WTC11 (cell line): ENCODE results near the gene AKAP6. TPM values are rescaled to one million over a fixed set of nuclear protein-coding genes. Genes with fewer than 3 reads are reported as not detected.

Source experiments
- ATAC-seq: fragments of 200-7000 bp; cut with Tn5 transposase; 2 replicates; pipeline ENCODE4 v1.10.0; 2021; ENCODE audit warnings: mild to moderate bottlenecking, moderate library complexity
- CTCF ChIA-PET: fragments of 300-600 bp; sonication (Branson Sonifier 250); formaldehyde crosslinking; loops from one replicate; lab custom pipeline; 2021; ENCODE audit warnings: antibody characterized with exemption; lab: Charles Lee
- POLR2A ChIA-PET: fragments of 350-600 bp; sonication (Branson Sonifier 250); formaldehyde crosslinking; loops from one replicate; lab custom pipeline; 2021; ENCODE audit warnings: antibody characterized with exemption; lab: Charles Lee
- DNase-seq: peaks from one replicate; pipeline ENCODE4 v3.0.0; 2021; ENCODE audit warnings: low spot score
- H3K27ac Mint-ChIP-seq: 2 replicates; pipeline ENCODE4 v1.8.0; 2021; ENCODE audit warnings: mixed read lengths
- H3K27me3 Mint-ChIP-seq: 2 replicates; pipeline ENCODE4 v1.8.0; 2021; ENCODE audit warnings: low read depth, mild to moderate bottlenecking, moderate library complexity, mixed read lengths
- H3K36me3 Mint-ChIP-seq: 2 replicates; pipeline ENCODE4 v1.8.0; 2021; ENCODE audit warnings: mixed read lengths
- H3K4me1 Mint-ChIP-seq: 2 replicates; pipeline ENCODE4 v1.8.0; 2022; ENCODE audit warnings: mixed read lengths
- H3K4me3 Mint-ChIP-seq: 2 replicates; pipeline ENCODE4 v1.8.0; 2021; ENCODE audit warnings: mild to moderate bottlenecking, moderate library complexity, mixed read lengths
- H3K9me3 Mint-ChIP-seq: 2 replicates; pipeline ENCODE4 v1.8.0; 2021; ENCODE audit warnings: mixed read lengths
- CDX4 ChIP-seq: fragments of 250-450 bp; sonication (Bioruptor Pico); IDR thresholded peaks from 2 replicates; pipeline ENCODE4 v1.9.0; 2021; ENCODE audit warnings: moderate library complexity, mild to moderate bottlenecking, inconsistent platforms, borderline replicate concordance
- EMX1 ChIP-seq: fragments of 250-450 bp; sonication (Bioruptor Pico); IDR thresholded peaks from 2 replicates; pipeline ENCODE4 v1.8.0; 2021; ENCODE audit warnings: mild to moderate bottlenecking
- FOXP1 ChIP-seq: sonication (generic); formaldehyde crosslinking; IDR thresholded peaks from 2 replicates; pipeline ENCODE4 v1.8.0; 2022; ENCODE audit warnings: missing genetic modification reagents, mild to moderate bottlenecking, moderate library complexity, borderline replicate concordance
- JAZF1 ChIP-seq: fragments of 250-450 bp; sonication (Bioruptor Pico); IDR thresholded peaks from 2 replicates; pipeline ENCODE4 v1.9.0; 2021; ENCODE audit warnings: moderate library complexity, mild to moderate bottlenecking, inconsistent platforms
- JUN ChIP-seq: sonication (generic); formaldehyde crosslinking; IDR thresholded peaks from 2 replicates; pipeline ENCODE4 v1.8.0; 2023; ENCODE audit warnings: mild to moderate bottlenecking, missing genetic modification reagents
- MLX ChIP-seq: sonication (generic); formaldehyde crosslinking; IDR thresholded peaks from 2 replicates; pipeline ENCODE4 v1.8.1; 2023; ENCODE audit warnings: mild to moderate bottlenecking, missing genetic modification reagents, moderate library complexity
- MYBL2 ChIP-seq: sonication (generic); formaldehyde crosslinking; IDR thresholded peaks from 2 replicates; pipeline ENCODE4 v1.8.1; 2023; ENCODE audit warnings: mild to moderate bottlenecking, moderate library complexity, missing genetic modification reagents
- NFE2L1 ChIP-seq: sonication (generic); formaldehyde crosslinking; IDR thresholded peaks from 2 replicates; pipeline ENCODE4 v1.8.1; 2023; ENCODE audit warnings: missing genetic modification reagents
- SMAD4 ChIP-seq: sonication (generic); formaldehyde crosslinking; IDR thresholded peaks from 2 replicates; pipeline ENCODE4 v1.8.0; 2022; ENCODE audit warnings: mild to moderate bottlenecking, missing genetic modification reagents
- STAT6 ChIP-seq: sonication (generic); formaldehyde crosslinking; conservative IDR thresholded peaks from 2 replicates; pipeline ENCODE4 v1.8.1; 2023; ENCODE audit warnings: mild to moderate bottlenecking, low read depth, missing genetic modification reagents, moderate library complexity
- USF2 ChIP-seq: sonication (generic); formaldehyde crosslinking; IDR thresholded peaks from 2 replicates; pipeline ENCODE4 v1.8.1; 2023; ENCODE audit warnings: mild to moderate bottlenecking, missing genetic modification reagents, moderate library complexity
- ZNF232 ChIP-seq: sonication (generic); formaldehyde crosslinking; IDR thresholded peaks from 2 replicates; pipeline ENCODE4 v1.8.0; 2022; ENCODE audit warnings: mild to moderate bottlenecking, missing genetic modification reagents
- ZNF317 ChIP-seq: sonication (generic); formaldehyde crosslinking; IDR thresholded peaks from 2 replicates; pipeline ENCODE4 v1.8.1; 2023; ENCODE audit warnings: low read depth, mild to moderate bottlenecking, moderate library complexity, missing genetic modification reagents, borderline replicate concordance
- ZNF396 ChIP-seq: fragments of 250-450 bp; sonication (Bioruptor Pico); IDR thresholded peaks from 2 replicates; pipeline ENCODE4 v1.8.0; 2021; ENCODE audit warnings: mild to moderate bottlenecking, moderate library complexity, borderline replicate concordance
- ZNF425 ChIP-seq: fragments of 250-450 bp; sonication (Bioruptor Pico); conservative IDR thresholded peaks from 2 replicates; pipeline ENCODE4 v1.9.0; 2021; ENCODE audit warnings: mild to moderate bottlenecking
- ZNF671 ChIP-seq: fragments of 250-450 bp; sonication (Bioruptor Pico); IDR thresholded peaks from 2 replicates; pipeline ENCODE4 v1.8.0; 2021; ENCODE audit warnings: mild to moderate bottlenecking
- total RNA-seq: library from RNA; stranded (reverse); gene quantifications from 3 replicates; pipeline ENCODE4 v1.2.3, GENCODE V29; 2021

AKAP6 gene
- total RNA-seq, 1 experiment from 2014 or later, result 0.63 TPM

- POLR2A ChIA-PET, result no interaction called here
- no peak overlapping the region for H3K27ac Mint-ChIP-seq
- H3K4me3 Mint-ChIP-seq, result no peak overlapping the region
- no peak for TF ChIP-seq ZNF317
- no peak for TF ChIP-seq MYBL2 (CRISPR knock-in tag)
- no peak for TF ChIP-seq FOXP1 (CRISPR knock-in tag)
- no peak for TF ChIP-seq JAZF1 (CRISPR knock-in tag)
- no peak for TF ChIP-seq STAT6 (CRISPR knock-in tag)
- no peak for TF ChIP-seq USF2
- TF ChIP-seq EMX1, result no peak
- TF ChIP-seq JUN (CRISPR knock-in tag), result no peak
- no peak for TF ChIP-seq ZNF232 (CRISPR knock-in tag)
- TF ChIP-seq SMAD4 (CRISPR knock-in tag), result no peak
- H3K36me3 Mint-ChIP-seq, result no peaks in the 10 kb centered on the region
- H3K4me1 Mint-ChIP-seq, result peaks cover 11% of the 10 kb centered on the region
- H3K27me3 Mint-ChIP-seq, result no peaks in the 10 kb centered on the region
- ATAC-seq (no peak), DNase-seq (no peak)
- no peaks in the 10 kb centered on the region for H3K9me3 Mint-ChIP-seq
- CTCF ChIA-PET, result no interaction called here
Measured at GRCh38 chr14:32633224-32633859, 304.2 kb downstream of the AKAP6 start.

GRCh38 chr14:32633930-32634329 is 304.8 kb downstream of the AKAP6 start:
- ATAC-seq (no peak), DNase-seq (no peak)
- TF ChIP-seq ZNF671 (CRISPR knock-in tag), result no peak
- TF ChIP-seq ZNF232 (CRISPR knock-in tag), result no peak
- no peak for TF ChIP-seq ZNF425 (CRISPR knock-in tag)
- no peak for TF ChIP-seq CDX4
- no peak for TF ChIP-seq NFE2L1
- no peak for TF ChIP-seq MLX (CRISPR knock-in tag)
- no peak for TF ChIP-seq ZNF396 (CRISPR knock-in tag)
- Mint-ChIP-seq H3K9me3 (no peaks in the 10 kb centered on the region), H3K4me1 (peaks cover 7% of the 10 kb centered on the region), H3K4me3 (no peak overlapping the region), H3K36me3 (no peaks in the 10 kb centered on the region), H3K27me3 (no peaks in the 10 kb centered on the region), H3K27ac (no peak overlapping the region)
- ChIA-PET POLR2A (no interaction called here), CTCF (no interaction called here)
